HepG2 (cell line): ENCODE results near the gene MAGIX. TPM values are rescaled to one million over a fixed set of nuclear protein-coding genes. Genes with fewer than 3 reads are reported as not detected.
A peak's percentile ranks its signal among the peaks of the same experiment; 100 is the strongest.

Experiments
- ATF7 ChIP-seq, 2 experiments: fragments of 450-650 bp in 1 of 2; sonication (generic) in 1 of 2; formaldehyde crosslinking in 1 of 2; IDR thresholded peaks; 2 replicates each; pipeline versions ENCODE4 v1.4.0 to v1.6.1; 2016 to 2020; ENCODE audit warnings: antibody characterized with exemption in 1 of 2, mild to moderate bottlenecking in 1 of 2, missing genetic modification reagents in 1 of 2
- CEBPZ ChIP-seq: IDR thresholded peaks from 2 replicates; pipeline ENCODE4 v1.6.1; 2012; ENCODE audit warnings: low read length, improper control_type of control experiment
- ELF3 ChIP-seq: IDR thresholded peaks from 2 replicates; pipeline ENCODE4 v1.6.1; 2016; ENCODE audit warnings: missing genetic modification reagents, missing compliant biosample characterization
- GABPA ChIP-seq, 2 experiments: IDR thresholded peaks; 2 replicates each; pipeline ENCODE4 v1.6.1; 2011 to 2016; ENCODE audit warnings: low read depth in 2 of 2, low read length in 1 of 2, missing biosample characterization in 1 of 2, missing genetic modification characterization in 1 of 2
- GATAD1 ChIP-seq: IDR thresholded peaks from 2 replicates; pipeline ENCODE4 v1.6.1; 2016; ENCODE audit warnings: missing genetic modification reagents, missing compliant biosample characterization
- GMEB1 ChIP-seq: sonication (generic); formaldehyde crosslinking; IDR thresholded peaks from 2 replicates; pipeline ENCODE4 v1.5.1; 2020; ENCODE audit warnings: missing genetic modification reagents, mild to moderate bottlenecking, borderline replicate concordance
- IRF2 ChIP-seq: IDR thresholded peaks from 2 replicates; pipeline ENCODE4 v1.6.1; 2018; ENCODE audit warnings: missing genetic modification reagents, missing compliant biosample characterization
- MYNN ChIP-seq: sonication (generic); formaldehyde crosslinking; IDR thresholded peaks from 2 replicates; pipeline ENCODE4 v1.4.0; 2020; ENCODE audit warnings: mild to moderate bottlenecking, low read depth, missing genetic modification reagents
- NFYC ChIP-seq: IDR thresholded peaks from 2 replicates; pipeline ENCODE4 v1.6.1; 2016; ENCODE audit warnings: missing genetic modification reagents, missing compliant biosample characterization
- PBX3 ChIP-seq: sonication (generic); formaldehyde crosslinking; IDR thresholded peaks from 2 replicates; pipeline ENCODE4 v1.8.1; 2023; ENCODE audit warnings: missing genetic modification reagents, inconsistent platforms, borderline replicate concordance
- POLR2AphosphoS5 ChIP-seq: IDR thresholded peaks from 2 replicates; pipeline ENCODE4 v1.6.1; 2012; ENCODE audit warnings: low read depth, low read length
- POLR2G ChIP-seq: fragments of 200-400 bp; formaldehyde crosslinking; IDR thresholded peaks from 2 replicates; pipeline ENCODE4 v1.6.1; 2018; ENCODE audit warnings: mild to moderate bottlenecking, low read depth, low read length, moderate library complexity
- SIN3A ChIP-seq: IDR thresholded peaks from 2 replicates; pipeline ENCODE4 v1.6.1; 2011; ENCODE audit warnings: low read depth, mild to moderate bottlenecking, control low read depth, low read length, borderline replicate concordance
- SP2 ChIP-seq: sonication (generic); formaldehyde crosslinking; IDR thresholded peaks from 2 replicates; pipeline ENCODE4 v1.5.1; 2020; ENCODE audit warnings: mild to moderate bottlenecking, missing genetic modification reagents
- TFDP1 ChIP-seq: IDR thresholded peaks from 2 replicates; pipeline ENCODE4 v1.6.1; 2016; ENCODE audit warnings: missing compliant biosample characterization, missing genetic modification reagents, borderline replicate concordance
- ZNF331 ChIP-seq: sonication (generic); formaldehyde crosslinking; IDR thresholded peaks from 2 replicates; pipeline ENCODE4 v1.4.0; 2020; ENCODE audit warnings: missing genetic modification reagents
- ZNF512 ChIP-seq: sonication (generic); formaldehyde crosslinking; IDR thresholded peaks from 2 replicates; pipeline ENCODE4 v1.4.0; 2020; ENCODE audit warnings: mild to moderate bottlenecking, missing genetic modification reagents
- ZNF558 ChIP-seq: sonication (generic); formaldehyde crosslinking; IDR thresholded peaks from 2 replicates; pipeline ENCODE4 v1.9.0; 2022; ENCODE audit warnings: mild to moderate bottlenecking, missing genetic modification reagents, borderline replicate concordance
- ZNF780A ChIP-seq: sonication (generic); formaldehyde crosslinking; IDR thresholded peaks from 2 replicates; pipeline ENCODE4 v1.8.0; 2022; ENCODE audit warnings: mild to moderate bottlenecking, missing genetic modification reagents, moderate library complexity
- polyA plus RNA-seq, 8 experiments: library from polyadenylated mRNA; depleted of rRNA in 3 of 8; stranded (reverse) in 7 of 8; unstranded in 1 of 8; fragments of >200 nt; fragmentation: Illumina TruSeq in 4 of 8; extraction: Trizol in 4 of 8; gene quantifications; 2 replicates each; pipeline versions ENCODE4 v1.2.1 to v1.2.3, GENCODE V29; 2011 to 2016; ENCODE audit warnings: low read depth in 4 of 8, missing spikeins in 1 of 8, mixed read lengths in 1 of 8; ENCODE audit not compliant: insufficient read depth in 1 of 8
- total RNA-seq, 5 experiments: library from RNA; depleted of rRNA; stranded (reverse); fragments of >200 nt; fragmentation: Illumina TruSeq; extraction: Trizol; gene quantifications; 2 replicates each; pipeline ENCODE4 v1.2.3, GENCODE V29; 2016; ENCODE audit warnings: low read depth in 1 of 5

The MAGIX gene
- total and polyA plus RNA-seq, 2 of the 13 experiments (the other 11 are each of a cell fraction or from before 2014, with no cell fraction given): 0.63 to 1.2 TPM

GRCh38 chrX:49190821-49191573 lies 28.4 kb downstream of the MAGIX start (continued):
- TF ChIP-seq CEBPZ: peak; percentile 95
- peak; percentile 97 for TF ChIP-seq NFYC (CRISPR knock-in tag)
- TF ChIP-seq SIN3A: peak; percentile 22; the same call in 1 of the 2 replicates
- peak; percentile 79 for TF ChIP-seq POLR2G
- no peak for TF ChIP-seq ZNF512 (CRISPR knock-in tag)
- peak; percentile 96 for TF ChIP-seq SP2 (CRISPR knock-in tag)
- TF ChIP-seq MYNN (CRISPR knock-in tag): no peak
- peak; percentile 4; the same call in 1 of the 2 replicates for TF ChIP-seq ATF7 (IDR thresholded peaks at IDR 0.05)
- TF ChIP-seq ATF7 (CRISPR knock-in tag; IDR thresholded peaks at IDR 0.05): no peak
- 0 out of 2 replicates have a peak, but pooled peaks have one; percentile 25 for TF ChIP-seq GATAD1 (CRISPR knock-in tag)
- TF ChIP-seq ZNF558 (CRISPR knock-in tag): 0 out of 2 replicates have a peak, but pooled peaks have one; percentile 28
- TF ChIP-seq PBX3: peak; percentile 76; the same call in 1 of the 2 replicates
- peak; percentile 84 for TF ChIP-seq POLR2AphosphoS5
- TF ChIP-seq IRF2: 0 out of 2 replicates have a peak, but pooled peaks have one; percentile 20
- TF ChIP-seq GABPA (IDR thresholded peaks at IDR 0.05; ENCODE audit: low read depth, low read length): no peak
- peak; percentile 80 for TF ChIP-seq GABPA (CRISPR knock-in tag; IDR thresholded peaks at IDR 0.05; ENCODE audit: low read depth)
- TF ChIP-seq ZNF780A: peak; percentile 48; the same call in 1 of the 2 replicates
- TF ChIP-seq GMEB1: 0 out of 2 replicates have a peak, but pooled peaks have one; percentile 65
- TF ChIP-seq ZNF331 (CRISPR knock-in tag): 0 out of 2 replicates have a peak, but pooled peaks have one; percentile 9
- TF ChIP-seq TFDP1 (CRISPR knock-in tag): no peak
- TF ChIP-seq ELF3 (CRISPR knock-in tag): 0 out of 2 replicates have a peak, but pooled peaks have one; percentile 19
